Cerebellar nuclear complex (tissue), 1 donor: Measurements from ENCODE around the gene EPYC.
A peak's percentile ranks its signal among the peaks of the same experiment; 100 is the strongest.
"Not testable (repeated sequence)": the region's sequence is repeated elsewhere in the genome, so short reads cannot be mapped to it uniquely, and the experiment has no call there.

Experiments used
- DNase-seq, 2 experiments: peaks; one replicate each; lab custom pipeline; 2025; lab: John Stamatoyannopoulos, UW

EPYC gene

DNA sequence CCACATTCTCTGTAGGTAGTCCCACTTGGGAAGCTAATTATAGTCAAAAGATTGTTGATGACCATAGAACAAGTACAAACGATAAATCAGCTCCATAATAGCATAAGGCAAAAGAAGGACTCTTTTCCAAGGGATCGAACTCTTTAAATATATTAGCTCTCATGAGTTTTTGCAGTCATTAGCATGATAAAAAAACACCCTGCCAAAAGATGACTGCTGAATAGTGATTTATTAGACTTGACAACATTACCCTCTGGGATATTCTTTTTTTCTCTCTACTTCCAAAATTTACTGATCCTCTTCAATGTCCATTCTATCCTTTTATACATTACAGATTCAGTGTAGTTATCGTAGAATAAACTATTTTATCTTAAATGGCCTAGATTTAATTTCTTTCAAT is 14.2 kb downstream of the EPYC start:
- DNase-seq: no peak

DNA sequence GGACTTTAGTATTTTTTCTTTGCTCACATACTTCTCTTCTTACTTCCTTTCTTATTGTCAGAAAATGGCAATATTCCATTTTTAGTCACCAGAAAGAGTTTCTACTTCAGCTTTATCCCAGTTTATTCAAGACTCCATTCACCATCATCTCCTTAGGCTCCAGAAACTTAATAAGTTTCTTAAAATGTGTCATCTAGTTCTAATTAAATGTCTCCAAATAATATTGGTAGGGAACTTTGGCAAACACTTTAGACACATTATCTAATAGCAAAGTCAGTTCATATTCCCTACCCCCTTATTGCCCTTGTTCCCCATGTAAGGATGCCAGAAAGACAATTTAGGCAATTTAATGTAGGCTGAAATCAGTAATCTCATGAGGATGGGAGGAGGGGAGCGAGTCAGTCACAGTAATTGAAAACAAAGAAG is 15.1 kb downstream of the EPYC start:
- no peak for DNase-seq

DNA sequence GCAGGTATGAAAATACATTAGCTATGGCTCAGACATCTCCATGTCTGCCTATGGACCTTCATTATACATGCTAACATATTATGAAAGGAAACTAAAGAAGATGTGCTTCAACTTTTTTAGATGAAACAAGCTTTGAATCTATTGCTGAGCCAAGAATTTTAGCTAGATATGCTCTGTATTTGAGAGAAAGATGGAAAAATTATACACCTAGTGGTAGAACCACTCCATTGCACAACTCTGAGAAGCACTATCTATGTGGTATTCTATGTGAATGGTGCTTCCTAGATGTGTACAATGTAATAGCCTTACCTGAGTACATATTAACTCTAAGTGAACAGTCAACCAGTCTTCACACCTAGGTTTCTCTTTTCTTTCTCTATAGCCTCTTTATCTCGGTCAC is 17.3 kb downstream of the EPYC start:
- no peak for DNase-seq

DNA sequence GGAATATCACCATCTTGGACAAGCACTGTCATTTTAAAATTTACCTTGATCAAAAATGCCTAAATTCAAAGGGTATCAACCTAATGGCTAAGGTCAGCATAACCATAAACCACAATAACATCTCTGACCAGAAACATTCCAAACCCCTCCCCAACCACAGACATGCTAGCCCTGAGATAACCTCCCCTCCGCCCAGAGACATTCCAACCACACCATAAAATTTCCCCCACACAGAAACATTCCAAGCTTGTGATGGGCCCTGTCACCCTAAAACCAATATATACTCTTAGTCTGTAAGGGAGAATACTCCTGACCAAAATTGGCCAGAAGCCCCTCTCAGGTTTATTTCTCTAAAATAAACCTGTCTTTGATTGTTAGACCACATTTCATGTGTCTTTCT is 17.7 kb downstream of the EPYC start:
- no peak for DNase-seq

DNA sequence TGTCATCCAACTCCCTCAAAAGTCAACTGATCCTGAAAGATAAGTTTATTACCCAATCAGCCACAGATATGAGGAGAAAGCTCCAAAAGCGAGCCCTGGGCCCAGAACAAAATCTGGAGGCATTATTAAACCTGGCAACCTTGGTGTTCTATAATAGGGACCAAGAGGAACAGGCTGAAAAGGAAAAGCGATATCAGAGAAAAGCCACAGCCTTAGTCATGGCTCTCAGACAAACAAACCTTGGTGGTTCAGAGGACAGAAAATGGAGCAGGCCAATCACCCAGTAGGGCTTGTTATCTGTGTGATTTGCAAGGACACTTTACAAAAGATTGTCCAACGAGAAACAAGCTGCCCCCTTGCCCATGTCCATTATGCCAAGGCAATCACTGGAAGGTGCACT is 19.4 kb downstream of the EPYC start:
- DNase-seq: not testable (repeated sequence)

DNA sequence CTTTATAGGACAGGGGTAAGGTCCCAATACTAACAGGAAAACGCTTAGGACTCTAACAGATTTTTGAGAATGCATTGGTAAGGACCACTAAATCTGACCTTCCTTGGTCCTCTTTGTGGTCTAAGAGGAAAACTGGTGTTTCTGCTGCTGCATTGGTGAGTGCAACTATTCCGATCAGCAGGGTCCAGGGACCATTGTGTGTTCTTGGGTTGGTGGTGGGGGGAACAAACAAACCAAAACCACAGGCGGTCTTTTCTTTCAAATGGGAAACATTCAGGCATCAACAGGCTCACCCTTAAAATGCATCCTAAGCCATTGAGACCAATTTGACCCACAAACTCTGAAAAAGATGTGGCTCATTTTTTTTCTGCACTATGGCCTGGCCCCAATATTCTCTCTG is 20.7 kb downstream of the EPYC start:
- no peak for DNase-seq

DNA sequence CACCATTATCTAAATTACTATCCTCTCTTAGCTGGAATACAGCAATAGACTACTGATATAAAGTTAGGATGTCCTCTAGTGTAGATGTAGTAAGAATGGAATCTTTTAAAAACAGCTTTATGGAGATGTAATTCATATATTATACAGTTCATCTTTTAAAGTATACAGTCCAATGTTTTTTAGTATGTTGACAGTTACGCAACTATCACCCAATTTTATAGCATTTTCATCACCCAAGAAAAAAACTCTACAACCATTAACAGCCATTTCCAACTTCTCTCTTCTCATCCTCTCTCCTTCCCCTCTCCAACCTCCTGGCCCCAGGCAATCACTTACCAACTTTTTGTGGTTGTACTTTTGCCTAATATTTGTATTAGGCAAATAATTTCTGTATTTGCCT is 22.6 kb downstream of the EPYC start:
- no peak for DNase-seq

DNA sequence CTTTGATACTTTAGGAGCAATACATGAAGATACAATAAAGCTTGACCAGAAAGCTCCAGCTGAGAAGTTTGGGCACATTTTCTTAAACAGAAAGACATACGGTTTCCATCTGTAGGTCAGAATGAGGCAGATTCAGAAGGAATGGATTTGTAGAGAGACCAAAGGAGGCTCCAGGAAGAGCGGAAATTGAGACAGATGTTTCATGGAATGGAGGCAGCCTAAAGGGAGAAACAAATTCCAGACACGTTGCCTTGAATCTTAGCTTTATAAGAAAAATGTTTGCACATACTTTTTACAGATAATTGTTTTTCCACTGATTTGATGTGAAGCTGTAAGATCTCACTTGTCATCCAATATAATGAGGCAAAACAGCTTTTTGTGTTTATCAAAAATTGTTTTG is 24.8 kb downstream of the EPYC start:
- DNase-seq: no peak

DNA sequence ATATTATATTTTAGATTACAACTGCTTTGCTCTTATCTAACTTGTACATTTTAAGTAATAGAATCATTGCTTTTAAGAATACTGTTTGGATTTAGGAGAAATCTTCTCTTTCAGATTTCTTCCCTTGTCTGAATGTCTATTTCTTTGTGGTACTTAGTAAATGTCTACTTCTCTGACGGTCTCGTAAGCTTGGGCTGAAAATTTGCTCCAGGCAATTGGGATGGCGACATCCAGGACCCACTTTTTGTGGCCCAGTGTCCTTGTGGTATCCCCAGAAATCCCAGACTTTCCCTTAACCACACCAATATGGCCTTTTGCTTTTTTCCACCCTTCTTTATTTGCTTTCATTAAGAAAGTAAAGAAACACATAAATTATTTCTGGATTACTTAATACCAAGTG is 25.8 kb downstream of the EPYC start:
- DNase-seq: no peak

DNA sequence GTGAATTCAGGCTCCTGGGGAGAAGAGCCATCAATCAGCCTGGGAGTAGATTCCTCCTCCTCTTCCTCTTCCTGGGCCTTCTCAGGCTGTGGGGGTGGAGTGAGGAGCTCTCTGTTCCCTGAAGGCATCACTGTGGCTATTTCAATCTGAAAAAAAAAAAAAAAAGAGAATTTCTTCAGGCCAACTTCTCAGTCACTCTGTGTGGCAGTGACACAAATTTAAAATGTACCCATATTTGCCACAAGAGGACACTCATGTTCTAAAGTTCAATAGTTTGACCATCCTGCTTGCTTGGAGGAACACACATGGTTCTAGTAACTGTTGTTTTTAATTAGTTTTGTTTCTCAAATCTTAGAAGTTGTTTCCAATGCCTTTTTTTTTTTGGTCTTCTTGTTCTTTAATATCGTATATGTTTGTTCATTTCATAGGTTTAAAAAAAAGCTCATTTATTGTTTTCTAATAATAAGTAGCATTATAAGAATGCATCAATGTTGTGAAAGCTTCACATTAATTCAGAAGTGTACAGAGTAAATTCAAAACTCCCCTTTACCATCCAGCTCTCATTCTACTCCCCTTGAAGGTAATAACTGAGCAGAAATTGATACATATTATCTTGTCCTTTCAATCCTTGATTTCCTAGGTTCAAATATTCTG is 26.5 kb downstream of the EPYC start:
- peak in 1 of 2 experiments; percentile 11 for DNase-seq

DNA sequence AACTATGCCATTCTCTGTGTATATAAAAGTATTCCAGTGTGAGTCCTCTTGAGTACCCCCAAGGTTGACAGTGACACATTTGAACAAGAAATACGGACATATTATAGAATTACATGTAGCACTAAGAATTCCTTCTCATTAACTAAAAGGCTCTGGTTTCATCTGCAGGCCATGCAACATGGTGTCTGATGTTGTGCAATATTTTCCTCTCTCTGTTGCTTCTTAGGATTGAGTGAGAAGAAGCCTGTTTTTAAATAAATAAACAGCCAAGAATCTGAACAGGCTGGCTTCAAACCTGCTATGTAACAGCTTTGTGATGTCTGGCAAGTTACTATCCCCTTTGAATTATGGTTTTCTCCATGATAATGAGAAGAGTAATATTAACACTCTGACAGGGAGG is 27.5 kb downstream of the EPYC start:
- no peak for DNase-seq

DNA sequence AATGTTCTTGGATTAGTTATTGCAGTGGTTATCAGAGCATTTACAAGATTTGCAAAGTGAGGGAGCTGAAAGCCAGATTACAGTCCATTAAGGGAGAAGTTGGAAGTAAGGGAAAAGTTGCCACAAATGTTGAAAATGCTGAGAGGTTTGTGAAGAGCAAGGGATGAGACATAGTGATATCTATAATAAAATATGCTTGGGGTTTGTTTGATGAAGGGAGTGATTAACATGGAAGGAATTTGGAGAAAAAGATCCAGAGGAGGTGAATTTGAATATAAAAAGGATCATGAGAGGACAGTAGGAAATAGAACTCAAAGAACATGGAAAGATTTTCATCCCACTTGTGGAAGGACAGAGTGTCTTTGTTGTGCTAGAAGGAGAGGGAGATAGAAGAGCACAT is 30.5 kb downstream of the EPYC start:
- DNase-seq: no peak

DNA sequence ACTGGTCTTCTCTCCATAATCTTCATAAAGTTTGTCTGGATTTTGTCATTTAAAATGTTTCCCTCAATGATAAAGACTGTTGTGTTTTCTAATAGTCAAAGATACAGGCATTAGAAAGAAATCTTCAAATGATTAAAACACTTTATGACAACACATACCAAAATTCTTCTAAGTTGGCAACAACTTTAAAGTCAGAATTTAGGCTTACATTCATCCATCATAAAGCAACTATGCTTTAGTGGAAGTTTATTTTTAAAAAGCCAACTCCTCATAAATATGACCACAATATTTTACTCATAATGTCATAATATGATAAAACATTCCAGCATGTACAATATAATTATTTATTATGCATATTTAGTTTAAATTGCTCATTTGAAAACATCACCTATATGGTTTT is 32.5 kb downstream of the EPYC start:
- DNase-seq: no peak

DNA sequence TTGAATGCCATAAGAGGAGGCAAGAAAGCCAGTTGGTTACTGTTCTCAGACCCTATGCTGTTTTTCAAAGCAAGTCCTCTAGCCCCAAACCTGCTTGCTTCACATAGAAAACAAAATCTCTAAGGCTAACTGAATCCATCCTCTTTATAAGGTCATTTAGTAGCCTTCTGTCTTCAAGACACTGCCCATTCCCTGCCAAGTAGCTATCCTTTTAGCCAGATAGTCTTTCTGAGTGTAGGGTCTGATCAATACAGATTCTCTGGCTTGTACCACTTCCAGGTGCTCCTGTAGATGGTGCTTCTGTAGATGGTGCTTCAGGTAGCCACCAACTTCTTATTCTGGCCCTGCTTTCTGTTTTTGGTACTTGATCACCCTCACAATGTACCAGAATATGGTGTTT is 33.9 kb downstream of the EPYC start:
- no peak for DNase-seq

DNA sequence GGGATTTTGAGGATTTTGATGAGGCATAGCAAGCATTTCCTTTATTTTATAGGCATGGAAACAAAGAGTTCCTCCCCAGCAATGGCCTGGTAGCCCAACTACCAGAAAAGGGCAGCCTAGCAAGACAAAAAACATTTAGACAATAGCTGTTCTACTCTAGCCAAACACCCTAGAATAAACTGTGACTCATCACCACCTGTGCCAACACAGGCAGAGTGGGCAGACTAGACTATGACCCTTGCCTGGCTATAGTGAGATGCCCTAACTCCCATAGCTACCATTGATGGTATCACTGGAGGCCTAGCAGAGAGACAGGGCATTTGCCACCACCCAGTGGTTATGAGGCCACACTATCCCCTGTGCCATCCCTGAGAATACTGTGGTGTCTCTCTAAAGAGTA is 34.3 kb downstream of the EPYC start:
- DNase-seq: no peak

DNA sequence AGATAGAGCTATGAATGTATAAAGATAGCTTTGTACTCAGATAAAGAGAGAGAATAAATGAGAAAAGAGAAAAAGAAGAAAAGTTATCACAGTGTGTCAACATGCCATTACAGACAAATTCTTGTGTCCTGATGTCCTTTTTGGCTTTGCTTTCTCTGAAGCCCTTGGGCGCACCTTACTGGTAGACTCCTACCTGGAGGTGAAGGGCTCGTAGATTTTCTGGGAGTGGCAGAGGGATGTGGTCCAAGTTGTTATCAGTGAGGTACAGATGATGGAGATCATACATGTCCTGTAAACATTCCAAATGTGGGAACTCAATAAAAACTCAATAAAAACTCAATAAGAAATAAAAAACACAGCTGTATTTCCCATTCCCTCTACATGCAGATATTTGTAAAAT is 34.9 kb downstream of the EPYC start:
- no peak for DNase-seq

DNA sequence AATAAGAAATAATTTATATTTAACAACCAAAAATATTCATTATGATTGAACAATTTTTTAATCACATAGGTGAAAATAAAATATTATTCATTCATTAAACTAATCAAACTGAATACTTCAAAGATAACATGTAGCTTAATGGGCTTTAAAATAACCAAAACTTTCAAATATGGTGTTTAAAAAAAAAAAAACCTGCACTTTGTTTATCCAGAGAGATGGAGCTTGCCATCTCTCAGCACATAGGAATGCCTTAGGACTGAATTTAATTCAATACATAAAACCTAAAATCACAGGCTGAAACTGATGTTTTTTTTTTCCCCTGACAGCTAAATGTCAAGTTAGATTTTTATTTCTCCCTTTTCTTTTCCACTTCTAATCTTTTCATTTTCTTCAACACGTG is 35.4 kb downstream of the EPYC start:
- DNase-seq: no peak

DNA sequence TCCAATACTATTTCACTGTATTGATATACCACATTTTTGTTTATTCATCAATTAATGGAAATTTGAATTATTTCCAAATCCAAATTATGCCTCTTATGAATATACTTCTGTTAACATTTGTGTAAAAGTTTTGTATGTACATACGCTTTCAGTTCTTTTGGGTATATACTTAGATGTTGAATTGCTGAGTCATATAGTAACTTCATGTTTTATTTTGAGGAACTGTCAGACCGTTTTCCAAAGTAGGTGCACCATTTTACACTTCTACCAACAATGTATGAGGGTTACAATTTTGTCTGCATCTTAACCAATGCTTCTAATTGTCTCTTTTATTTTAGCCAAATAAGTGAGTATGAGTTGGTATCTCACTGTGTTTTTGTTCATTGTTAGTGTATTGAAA is 39.6 kb downstream of the EPYC start:
- no peak for DNase-seq

DNA sequence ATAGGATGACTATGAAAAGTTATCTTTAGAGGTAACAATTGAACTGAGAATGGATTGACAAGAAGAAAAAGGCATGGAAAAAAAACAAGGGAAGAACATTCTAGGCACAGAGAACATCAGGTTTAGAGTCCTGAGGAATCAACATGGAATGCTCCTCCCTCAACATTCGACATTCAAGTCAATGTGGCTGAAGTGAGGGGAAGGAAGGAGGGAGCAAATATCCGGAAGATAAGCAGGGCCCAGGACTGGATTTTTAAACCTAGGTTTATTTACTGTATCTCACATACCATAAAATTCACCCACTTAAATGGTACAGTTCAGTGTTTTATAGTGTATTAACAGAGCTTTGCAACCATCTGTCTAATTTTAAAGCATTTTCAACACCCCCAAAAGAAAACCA is 40.2 kb downstream of the EPYC start:
- DNase-seq: no peak

DNA sequence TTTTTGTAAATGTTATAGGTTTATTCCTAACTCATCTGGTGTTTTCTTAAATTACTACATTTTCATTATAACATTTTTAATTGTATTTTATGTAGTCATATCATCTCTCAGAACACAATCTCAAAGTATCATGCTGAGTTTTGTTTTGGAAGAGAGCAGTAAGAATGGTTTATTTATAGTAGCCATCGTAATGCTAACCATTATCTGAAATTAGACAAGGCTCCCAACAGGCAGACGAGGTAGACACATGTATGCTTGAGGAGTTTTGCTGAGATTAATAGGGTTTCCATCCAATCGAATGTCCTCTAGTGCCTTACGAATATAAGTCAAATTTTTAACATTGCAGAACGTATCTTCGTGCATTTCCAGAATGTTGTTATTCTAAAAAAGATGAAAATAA is 40.8 kb downstream of the EPYC start:
- no peak for DNase-seq

DNA sequence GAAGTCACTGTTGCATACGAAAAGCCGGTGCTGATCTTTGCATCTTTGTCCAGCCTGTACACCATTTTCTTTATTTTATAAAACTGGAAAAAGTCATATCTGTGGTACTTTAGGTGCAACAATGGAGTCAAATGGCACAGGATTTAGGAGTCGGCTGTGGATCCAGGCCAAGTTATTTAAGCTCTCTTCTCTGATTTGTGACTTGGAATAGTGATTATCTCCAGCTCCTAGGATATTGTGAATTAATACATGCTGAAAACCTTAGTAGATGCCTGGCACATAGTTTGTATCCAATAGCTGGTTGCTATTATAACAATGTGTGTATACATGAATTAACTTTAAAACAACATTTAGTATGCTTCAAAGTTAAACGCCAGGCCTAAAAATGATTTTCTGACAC is 43.6 kb downstream of the EPYC start:
- no peak for DNase-seq

DNA sequence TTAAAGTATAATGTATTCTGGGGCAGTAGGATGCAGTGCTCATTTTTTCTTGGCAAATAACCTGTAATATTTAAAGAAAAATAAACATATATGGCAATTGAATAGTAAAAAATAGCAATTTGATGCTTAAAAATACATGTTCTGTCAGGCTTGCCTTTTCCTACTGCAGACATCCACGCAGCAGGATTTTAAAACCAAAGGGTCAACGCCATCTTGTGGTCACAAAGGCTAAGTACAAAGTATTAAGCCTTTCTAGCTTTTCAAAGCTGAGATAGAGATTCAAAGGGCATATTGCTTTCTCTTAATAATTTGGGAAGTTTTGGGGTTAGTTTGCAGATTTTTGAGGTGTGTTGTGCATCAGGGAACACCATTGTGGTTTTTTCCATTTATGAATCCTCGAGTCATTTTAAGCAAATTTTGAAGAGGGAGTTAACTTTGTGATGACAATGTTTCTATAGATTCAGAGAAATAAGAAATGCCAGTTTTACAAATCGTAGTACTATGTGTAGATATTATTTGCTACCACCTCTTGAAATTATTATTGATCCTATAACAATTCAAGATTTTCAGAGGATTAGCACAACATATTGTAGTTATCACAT is 45.1 kb downstream of the EPYC start:
- DNase-seq: peak in 1 of 2 experiments; percentile 17

DNA sequence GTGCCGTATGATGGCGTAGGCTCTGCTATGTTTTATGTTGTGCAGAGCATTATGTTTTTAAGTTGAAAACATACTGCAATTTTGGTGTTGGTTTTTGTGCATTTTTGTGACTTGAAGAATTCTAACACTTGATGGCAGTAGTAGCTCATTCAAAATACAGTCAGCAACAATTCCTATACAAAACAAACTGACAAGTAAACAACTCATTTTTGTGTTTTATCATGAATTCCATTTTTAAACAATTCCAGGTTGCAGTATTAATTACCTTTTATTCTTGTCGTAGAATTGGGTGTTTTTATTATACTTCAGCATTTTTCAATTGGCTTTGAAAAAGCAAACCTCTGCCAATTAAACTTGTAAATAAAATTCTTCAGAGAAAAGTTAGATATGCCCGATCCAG is 45.7 kb downstream of the EPYC start:
- DNase-seq: no peak

DNA sequence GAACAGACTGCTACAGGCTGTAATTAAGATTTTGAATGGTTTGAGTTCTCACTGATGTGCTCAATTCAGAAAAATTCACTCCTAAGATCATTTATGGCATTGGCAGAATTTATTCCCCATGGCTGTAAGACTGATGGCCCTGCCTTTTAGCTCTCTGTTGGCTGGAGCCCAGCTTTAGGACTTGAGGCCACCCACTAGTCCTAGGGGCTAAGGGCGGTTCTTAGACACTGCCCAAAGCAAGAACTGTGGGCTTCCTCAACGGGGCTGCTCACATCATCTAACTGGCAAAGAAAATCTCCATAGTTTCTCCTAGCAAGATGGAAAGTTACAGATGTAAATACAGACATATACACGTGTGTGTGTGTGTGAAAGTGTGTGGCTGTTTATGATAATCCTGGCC is 46.4 kb downstream of the EPYC start:
- DNase-seq: no peak
